Esophagus muscularis mucosa (tissue), 4 donors: ENCODE results near the gene LEMD3. TPM values are rescaled to one million over a fixed set of nuclear protein-coding genes. Genes with fewer than 3 reads are reported as not detected.

Experiments used
- DNase-seq: peaks from one replicate; pipeline ENCODE4 v3.0.0-alpha.2; 2017; ENCODE audit errors: extremely low spot score
- H3K27ac ChIP-seq, 4 donors: fragments of 200-600 bp; sonication (generic); replicated peaks in 1 of 4; 1 replicate in 3 of 4; 2 replicates in 1 of 4; pipeline ENCODE4 v1.5.1; 2016 to 2019; ENCODE audit warnings: mild to moderate bottlenecking in 1 of 4
- H3K27me3 ChIP-seq, 4 donors: fragments of 200-600 bp; sonication (generic); one replicate each; pipeline versions ENCODE4 v1.5.1 to v1.6.0; 2016 to 2019
- H3K36me3 ChIP-seq, 4 donors: fragments of 200-600 bp; sonication (generic); one replicate each; pipeline ENCODE4 v1.5.1; 2016 to 2019
- H3K4me1 ChIP-seq, 4 donors: fragments of 200-600 bp; sonication (generic); one replicate each; pipeline ENCODE4 v1.5.1; 2016 to 2019
- H3K4me3 ChIP-seq, 4 donors: fragments of 200-600 bp; sonication (generic); 1 replicate in 2 of 4; 2 replicates in 2 of 4; pipeline ENCODE4 v1.5.1; 2016 to 2019; ENCODE audit warnings: mild to moderate bottlenecking in 4 of 4, moderate library complexity in 1 of 4
- H3K9me3 ChIP-seq, 4 donors: fragments of 200-600 bp; sonication (generic); 1 replicate in 3 of 4; 2 replicates in 1 of 4; pipeline ENCODE4 v1.5.1; 2016 to 2019
- CTCF ChIP-seq, 3 experiments: fragments of 200-600 bp in 2 of 3; fragments of 450-650 bp in 1 of 3; sonication (generic) in 2 of 3; IDR thresholded peaks; one replicate each; pipeline ENCODE4 v1.5.1; 2017 to 2019; ENCODE audit warnings: antibody characterized with exemption in 3 of 3, mild to moderate bottlenecking in 2 of 3, moderate library complexity in 1 of 3
- EP300 ChIP-seq: sonication (generic); formaldehyde crosslinking; IDR thresholded peaks from one replicate; pipeline ENCODE4 v1.6.1; 2017; ENCODE audit warnings: antibody characterized with exemption
- POLR2A ChIP-seq: fragments of 450-650 bp; IDR thresholded peaks from one replicate; pipeline ENCODE4 v1.6.1; 2017; ENCODE audit warnings: antibody characterized with exemption, moderate library complexity, mild to moderate bottlenecking, low read depth
- POLR2AphosphoS5 ChIP-seq, 2 donors: sonication (generic); formaldehyde crosslinking; IDR thresholded peaks; one replicate each; pipeline ENCODE4 v1.6.1; 2017; ENCODE audit warnings: antibody characterized with exemption in 2 of 2
- WGBS: methylation state at CpG from one replicate; pipeline ENCODE4 v1.1.5; 2018; 5-methylcytosine and 5-hydroxymethylcytosine counted together
- intact Hi-C: fragments of 100-400 bp; cut with DNase I; formaldehyde crosslinking; loops from one replicate; pipeline ENCODE4 v1.15.1; 2023
- total RNA-seq, 4 donors: library from RNA; depleted of rRNA; stranded (reverse); fragments of >200 nt; gene quantifications; one replicate each; pipeline versions ENCODE4 v1.1.0 to v1.2.1, GENCODE V29; 2016

The LEMD3 gene
- total RNA-seq, 4 donors from 2014 or later = 26.6 to 39.0 (median 29.3) TPM

- Histone ChIP-seq H3K27me3 (no peaks in the 10 kb centered on the region), H3K9me3 (peaks cover 0 to 26% (median 19%) of the 10 kb centered on the region in 4 donors), H3K36me3 (peaks cover 3 to 49% (median 16%) of the 10 kb centered on the region in 4 donors), H3K4me1 (peaks cover 0 to 7% (median 6%) of the 10 kb centered on the region in 4 donors), H3K4me3 (no peak overlapping the region), H3K27ac (no peak overlapping the region)
- TF ChIP-seq EP300 (no peak), CTCF (IDR thresholded peaks at IDR 0.05) (no peak), POLR2A (no peak), POLR2AphosphoS5 (IDR thresholded peaks at IDR 0.05) (no peak)
- DNase-seq = no peak
- intact Hi-C loops = no loop called here
- 94% methylated on average over 2 of the region's 2 CpGs for WGBS
Observed at GRCh38 chr12:65220761-65221160, 51.4 kb downstream of the LEMD3 start.

DNA sequence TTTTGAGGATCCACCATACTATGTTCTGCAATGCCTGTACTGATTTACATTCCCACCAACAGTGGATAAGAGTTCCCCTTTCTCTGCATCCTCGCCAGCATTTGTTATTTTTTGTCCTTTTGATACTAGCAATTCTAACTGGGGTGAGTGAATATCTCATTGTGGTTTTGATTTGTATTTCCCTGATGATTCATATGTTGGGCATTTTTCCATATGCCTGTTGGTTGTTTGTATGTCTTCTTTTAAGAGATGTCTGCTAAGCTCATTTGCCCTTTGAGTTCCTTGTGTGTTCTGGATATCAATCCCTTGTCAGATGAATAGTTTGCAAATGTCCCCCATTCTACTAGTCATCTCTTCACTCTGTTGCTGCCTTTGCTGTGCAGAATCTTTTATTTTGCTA is 60.1 kb downstream of the LEMD3 start:
- 87% methylated on average over 1 of the region's 1 CpG for WGBS
- H3K4me3 ChIP-seq = no peak overlapping the region
- DNase-seq = no peak
- H3K4me1 ChIP-seq = peaks cover 0 to 7% (median 2%) of the 10 kb centered on the region in 4 donors
- H3K27ac ChIP-seq = no peak overlapping the region
- H3K36me3 ChIP-seq = peaks cover 0 to 23% (median 0%) of the 10 kb centered on the region in 4 donors
- peaks cover 0 to 21% (median 14%) of the 10 kb centered on the region in 4 donors for H3K9me3 ChIP-seq
- TF ChIP-seq POLR2A (no peak), POLR2AphosphoS5 (IDR thresholded peaks at IDR 0.05) (no peak), CTCF (IDR thresholded peaks at IDR 0.05) (no peak), EP300 (no peak)
- no peaks in the 10 kb centered on the region for H3K27me3 ChIP-seq
- intact Hi-C loops = no loop called here

DNA sequence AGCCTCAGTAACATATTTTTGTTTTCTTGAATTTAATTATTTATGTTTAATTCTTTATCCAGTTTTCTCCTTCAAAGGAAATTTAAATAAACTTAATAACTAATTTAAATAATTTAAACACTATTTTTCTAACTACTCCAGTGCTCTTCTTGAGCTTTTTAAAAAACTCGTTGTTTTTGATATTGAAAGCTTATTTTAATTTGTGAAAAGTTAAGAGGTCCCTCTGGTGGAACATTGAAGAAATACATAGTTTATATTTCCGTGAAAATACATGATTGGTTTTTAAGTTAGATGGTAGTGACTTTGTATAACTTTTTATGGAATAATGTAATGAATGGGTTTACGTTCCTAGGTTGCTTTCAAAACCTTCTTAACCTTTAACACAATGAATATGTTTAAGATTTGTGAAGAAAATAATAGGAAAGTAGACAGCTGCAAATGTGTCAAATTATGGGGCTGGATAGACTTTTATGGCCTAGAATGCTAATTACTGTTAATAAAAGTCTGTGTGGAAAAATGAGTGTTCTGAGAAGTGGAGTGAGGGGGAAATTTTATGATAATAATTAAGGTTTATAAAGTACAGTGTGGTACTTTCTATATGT is 63.2 kb downstream of the LEMD3 start:
- TF ChIP-seq EP300 = no peak
- TF ChIP-seq CTCF (IDR thresholded peaks at IDR 0.05) = peak; percentile 31 to 53 (median 53)
- no peak for TF ChIP-seq POLR2AphosphoS5 (IDR thresholded peaks at IDR 0.05)
- TF ChIP-seq POLR2A = no peak
- 11% methylated on average over 3 of the region's 3 CpGs for WGBS
- intact Hi-C loops = loop anchor here (5.0 kb wide), 1 partner anchor 340 kb away; no protein-coding TSS in a partner anchor

DNA sequence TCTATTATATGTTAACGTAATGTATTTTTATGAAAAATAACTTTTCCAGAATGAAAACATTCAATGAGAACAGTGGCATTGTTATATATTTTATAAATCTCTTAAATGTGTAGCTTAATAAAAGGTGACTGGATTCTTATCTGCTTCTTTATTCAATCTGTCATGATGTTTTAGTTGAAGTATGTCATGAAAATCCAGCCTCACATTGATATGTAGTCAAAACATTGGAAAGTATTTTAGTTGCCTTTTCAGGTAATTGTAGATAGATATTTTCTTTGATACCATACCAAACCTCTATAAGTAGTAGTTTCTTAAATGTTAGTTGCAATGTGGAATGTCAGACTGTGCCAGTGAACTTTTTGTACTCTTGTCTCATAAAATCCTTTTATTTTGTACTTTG is 67.8 kb downstream of the LEMD3 start:
- peaks cover 0 to 6% (median under 1%) of the 10 kb centered on the region in 4 donors for H3K4me1 ChIP-seq
- WGBS = 98% methylated on average over 1 of the region's 1 CpG
- no peak overlapping the region for H3K4me3 ChIP-seq
- H3K9me3 ChIP-seq = no peaks in the 10 kb centered on the region
- intact Hi-C loops = no loop called here
- TF ChIP-seq POLR2AphosphoS5 (IDR thresholded peaks at IDR 0.05) (no peak), CTCF (IDR thresholded peaks at IDR 0.05) (no peak), POLR2A (no peak), EP300 (no peak)
- no peak overlapping the region for H3K27ac ChIP-seq
- no peaks in the 10 kb centered on the region for H3K27me3 ChIP-seq
- DNase-seq = no peak
- H3K36me3 ChIP-seq = peaks cover 0 to 24% (median 10%) of the 10 kb centered on the region in 4 donors

More for the DNA sequence above, 63.2 kb downstream of the LEMD3 start:
- Histone ChIP-seq H3K36me3 (peaks cover 0 to 16% (median 0%) of the 10 kb centered on the region in 4 donors), H3K27ac (no peak overlapping the region), H3K4me3 (no peak overlapping the region), H3K4me1 (peaks cover 0 to 7% (median 2%) of the 10 kb centered on the region in 4 donors), H3K9me3 (peaks cover 0 to 16% (median 12%) of the 10 kb centered on the region in 4 donors), H3K27me3 (no peaks in the 10 kb centered on the region)
- no peak for DNase-seq
